GM12801 (cell line): ENCODE results near the gene TIGD2.

ENCODE experiments used
- TF ChIP-seq, protein P1 (sequence below): IDR thresholded peaks from one replicate; pipeline ENCODE4 v1.5.1; 2011; ENCODE audit warnings: control low read depth; ENCODE audit not compliant: insufficient read length; ENCODE audit errors: extremely low read depth

Gene TIGD2

DNA sequence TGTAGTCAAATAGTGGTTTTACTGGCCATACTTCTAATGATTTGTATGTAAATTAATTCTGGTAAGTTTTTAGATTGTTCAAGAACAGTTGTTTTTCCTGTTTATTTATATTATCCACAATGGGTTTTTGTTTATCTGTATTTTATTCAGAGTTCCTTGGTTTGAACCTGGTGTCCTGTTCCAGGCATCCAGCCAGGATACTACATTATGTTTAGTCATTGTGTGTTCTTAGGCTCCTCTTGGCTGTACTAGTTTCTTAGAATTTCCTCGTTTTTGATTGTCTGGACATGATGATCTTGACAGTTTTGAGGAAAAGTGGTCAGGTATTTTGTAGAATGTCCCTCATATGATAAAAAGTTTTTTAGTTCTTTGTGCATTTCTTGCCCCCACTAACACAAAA is 7.8 kb downstream of the TIGD2 start:
- TF ChIP-seq, protein P1, sequence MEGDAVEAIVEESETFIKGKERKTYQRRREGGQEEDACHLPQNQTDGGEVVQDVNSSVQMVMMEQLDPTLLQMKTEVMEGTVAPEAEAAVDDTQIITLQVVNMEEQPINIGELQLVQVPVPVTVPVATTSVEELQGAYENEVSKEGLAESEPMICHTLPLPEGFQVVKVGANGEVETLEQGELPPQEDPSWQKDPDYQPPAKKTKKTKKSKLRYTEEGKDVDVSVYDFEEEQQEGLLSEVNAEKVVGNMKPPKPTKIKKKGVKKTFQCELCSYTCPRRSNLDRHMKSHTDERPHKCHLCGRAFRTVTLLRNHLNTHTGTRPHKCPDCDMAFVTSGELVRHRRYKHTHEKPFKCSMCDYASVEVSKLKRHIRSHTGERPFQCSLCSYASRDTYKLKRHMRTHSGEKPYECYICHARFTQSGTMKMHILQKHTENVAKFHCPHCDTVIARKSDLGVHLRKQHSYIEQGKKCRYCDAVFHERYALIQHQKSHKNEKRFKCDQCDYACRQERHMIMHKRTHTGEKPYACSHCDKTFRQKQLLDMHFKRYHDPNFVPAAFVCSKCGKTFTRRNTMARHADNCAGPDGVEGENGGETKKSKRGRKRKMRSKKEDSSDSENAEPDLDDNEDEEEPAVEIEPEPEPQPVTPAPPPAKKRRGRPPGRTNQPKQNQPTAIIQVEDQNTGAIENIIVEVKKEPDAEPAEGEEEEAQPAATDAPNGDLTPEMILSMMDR, result no peak

DNA sequence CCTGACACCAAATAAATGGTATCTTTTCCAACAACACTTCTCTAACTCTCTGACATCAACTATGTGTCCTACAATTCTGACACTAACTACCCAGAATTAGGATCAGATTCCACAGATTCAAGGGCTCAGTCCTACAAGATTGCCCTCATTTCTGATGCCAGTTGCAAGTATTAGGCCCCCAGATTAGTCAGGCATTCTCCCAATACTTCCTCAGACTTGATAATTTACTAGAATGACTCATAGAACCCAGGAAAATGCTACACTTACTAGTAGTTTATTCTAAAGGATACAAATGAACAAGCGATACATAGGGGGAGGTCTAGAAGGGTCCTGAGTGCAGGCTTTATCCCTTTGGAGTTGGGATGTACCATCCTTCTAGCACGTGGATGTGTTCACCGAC is 8.5 kb downstream of the TIGD2 start:
- TF ChIP-seq, protein P1, result no peak

DNA sequence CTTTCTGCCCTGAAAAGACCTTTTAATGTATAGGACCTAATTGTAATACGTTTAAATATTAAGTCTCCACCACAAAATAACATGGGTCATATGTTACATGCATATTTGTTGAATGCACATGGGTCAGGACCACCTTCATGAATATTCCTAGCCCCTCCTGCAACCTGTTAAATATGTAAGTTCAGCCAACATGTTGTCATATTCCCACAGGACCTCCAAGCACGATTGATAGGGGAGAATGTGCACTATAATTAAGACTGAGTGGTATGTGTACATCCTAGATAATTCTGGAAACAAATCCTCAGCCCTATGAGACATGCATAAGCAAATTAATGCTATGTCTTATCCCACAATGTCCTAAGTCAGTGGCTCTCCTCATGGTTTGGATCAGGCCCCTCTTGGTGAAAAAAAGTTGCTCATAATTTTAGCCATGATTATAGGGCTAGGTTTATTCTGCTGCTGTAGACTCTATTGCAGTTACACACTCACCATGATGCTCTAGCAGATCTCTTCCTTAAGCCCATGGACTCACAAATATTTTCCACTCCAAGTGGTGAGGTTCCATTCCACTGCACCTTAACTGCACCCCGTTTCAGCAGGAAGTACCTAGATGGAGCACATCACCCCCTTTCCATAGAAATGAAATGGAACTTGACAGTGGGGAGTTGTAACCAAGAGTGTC is 10.2 kb downstream of the TIGD2 start:
- TF ChIP-seq, protein P1, result no peak

DNA sequence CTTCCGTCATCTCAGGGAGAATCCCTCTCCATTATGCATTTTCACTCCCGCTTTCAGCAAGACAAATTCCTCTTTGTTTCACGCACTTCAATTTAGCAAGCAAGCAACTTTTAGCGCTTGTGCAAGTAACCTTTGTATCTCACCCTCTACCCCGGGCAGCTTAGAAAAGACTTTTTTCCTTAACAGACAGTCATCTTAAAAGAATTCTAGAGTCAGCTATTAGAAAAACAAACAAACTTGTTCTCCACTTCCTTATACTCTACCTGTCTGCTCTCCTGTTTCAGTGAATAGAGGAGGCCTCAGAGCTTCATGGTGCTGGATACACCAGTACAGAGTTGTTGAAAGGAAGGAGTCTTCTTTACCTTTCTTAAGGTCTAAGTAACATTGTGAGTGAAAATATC is 12.1 kb downstream of the TIGD2 start:
- TF ChIP-seq, protein P1, result no peak

DNA sequence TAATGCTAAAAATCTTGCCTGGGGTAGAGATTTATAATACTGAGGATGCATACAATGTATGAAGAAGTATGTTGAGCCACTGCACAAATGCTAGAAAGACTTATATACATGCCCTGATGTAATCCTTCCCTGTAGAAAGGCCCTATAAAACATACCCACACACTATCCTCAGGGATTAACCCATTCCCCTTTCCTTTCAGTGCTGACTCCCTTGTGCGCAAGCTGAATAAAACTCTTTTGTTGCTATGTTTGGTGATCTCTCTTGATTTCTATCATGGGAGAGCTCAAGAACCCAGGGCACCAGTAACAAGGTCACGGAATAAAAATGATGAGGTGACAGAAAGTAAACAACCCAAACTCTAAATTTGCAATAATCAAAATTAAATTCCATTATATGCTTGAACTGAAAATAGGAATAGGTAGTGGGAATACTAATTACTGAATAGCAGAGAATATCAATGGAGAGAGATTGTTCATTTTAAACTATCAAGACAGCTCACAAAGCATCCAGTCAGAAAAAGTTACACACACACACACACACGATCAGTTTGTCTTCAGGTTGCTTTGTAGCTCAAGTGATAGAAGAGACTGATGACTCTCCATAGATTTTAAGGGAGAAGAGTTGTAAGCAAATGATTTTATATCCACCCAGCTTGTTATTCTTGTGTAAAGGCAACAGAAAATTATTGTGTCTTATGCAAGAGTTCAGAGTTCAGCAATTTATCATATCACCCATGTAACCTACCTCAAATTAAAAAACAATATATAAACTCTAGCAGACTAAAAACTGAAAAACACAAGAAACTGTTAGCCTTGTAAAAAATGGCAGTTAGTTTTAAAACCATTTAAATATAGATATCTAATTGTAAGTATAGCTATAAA is 14.8 kb downstream of the TIGD2 start:
- TF ChIP-seq, protein P1, result no peak

DNA sequence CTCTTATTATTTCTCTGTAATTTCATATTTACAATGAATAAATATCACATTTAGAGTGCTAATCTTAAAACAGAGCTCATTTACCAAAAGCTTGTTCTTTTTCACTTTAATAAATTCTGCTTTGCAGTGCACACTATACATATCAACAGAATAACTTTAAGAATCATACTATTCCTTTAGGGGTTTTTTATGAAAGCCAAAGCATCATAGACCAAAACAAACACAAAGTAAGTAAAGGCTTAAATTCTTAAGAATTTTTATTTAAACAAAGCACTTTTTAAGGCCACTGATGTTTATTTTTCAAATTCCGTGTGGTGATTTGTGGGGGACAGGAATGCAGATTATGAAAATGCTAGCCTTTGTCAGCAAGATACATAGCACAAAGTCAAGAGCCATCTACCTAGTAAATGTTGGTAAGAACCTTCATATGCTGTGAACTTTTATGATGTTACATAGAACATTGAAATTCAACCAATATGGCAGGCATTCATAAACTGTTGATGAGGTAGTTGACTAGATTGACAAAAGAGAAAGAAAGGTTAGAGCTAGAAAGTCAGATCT is 17.8 kb downstream of the TIGD2 start:
- TF ChIP-seq, protein P1, result no peak

DNA sequence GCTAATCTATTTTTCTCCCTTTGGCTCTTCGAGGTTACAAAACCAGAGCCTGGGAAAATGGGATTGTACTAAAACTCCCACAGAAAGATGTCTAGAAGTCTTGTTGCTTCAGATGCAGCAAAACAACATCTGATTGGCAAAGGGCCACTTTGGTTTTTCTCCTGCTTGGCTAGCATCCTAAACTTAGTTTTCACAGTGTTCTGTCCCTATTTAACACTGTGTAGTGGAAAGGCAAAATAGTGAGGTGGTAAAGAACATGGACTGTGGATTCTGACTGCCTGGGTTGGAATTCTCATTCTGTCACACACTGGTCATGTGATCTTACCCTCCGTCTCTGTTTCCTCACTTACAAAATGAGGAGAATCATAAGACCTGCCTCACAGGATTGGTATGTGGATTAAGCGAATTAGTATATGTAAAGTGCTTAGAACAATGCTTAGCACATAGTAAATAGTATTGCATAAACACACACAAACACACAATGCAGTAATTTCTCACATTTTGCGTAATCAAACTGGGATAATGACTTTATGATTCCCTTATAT is 23.5 kb downstream of the TIGD2 start:
- TF ChIP-seq, protein P1, result no peak
